ENCODE data around the gene RAD9A. TPM values are rescaled to one million over a fixed set of nuclear protein-coding genes. Genes with fewer than 3 reads are reported as not detected.

RAD9A gene
- total and polyA plus RNA-seq, 9 of the 15 experiments (the other 6 are each of a cell fraction or from before 2014, with no cell fraction given), result 1.4 to 41.2 (median 16.1) TPM

GRCh38 chr11:67428052-67429001 lies 36.5 kb downstream of the RAD9A start, which contains the start of gene RPS6KB2:
RPS6KB2 (plus strand) TSS chr11:67428494; CDS start chr11:67428546, 52 bp downstream.
- BruUV-seq (replicated peaks), result no TSS peak
- peak within 1 kb of the TSS; percentile 91 to 97 for H3K9ac ChIP-seq (ENCODE audit: insufficient read depth in 1 of 2, low read depth in 2 of 2, low read length in 2 of 2)
- no peak for TF ChIP-seq XRCC4 (IDR thresholded peaks at IDR 0.05; ENCODE audit: extremely low read depth, insufficient read depth, insufficient read length)
- no peak for TF ChIP-seq BRD4 (IDR thresholded peaks at IDR 0.05)
- TF ChIP-seq ZNF668 (CRISPR knock-in tag; IDR thresholded peaks at IDR 0.05), result no peak
- TF ChIP-seq COPS2 (conservative IDR thresholded peaks at IDR 0.05), result no peak
- no peak for TF ChIP-seq RBM17 (IDR thresholded peaks at IDR 0.05; ENCODE audit: borderline replicate concordance, low read depth, low read length)
- TF ChIP-seq NCOA6 (IDR thresholded peaks at IDR 0.05), result no peak
- TF ChIP-seq, protein P1, sequence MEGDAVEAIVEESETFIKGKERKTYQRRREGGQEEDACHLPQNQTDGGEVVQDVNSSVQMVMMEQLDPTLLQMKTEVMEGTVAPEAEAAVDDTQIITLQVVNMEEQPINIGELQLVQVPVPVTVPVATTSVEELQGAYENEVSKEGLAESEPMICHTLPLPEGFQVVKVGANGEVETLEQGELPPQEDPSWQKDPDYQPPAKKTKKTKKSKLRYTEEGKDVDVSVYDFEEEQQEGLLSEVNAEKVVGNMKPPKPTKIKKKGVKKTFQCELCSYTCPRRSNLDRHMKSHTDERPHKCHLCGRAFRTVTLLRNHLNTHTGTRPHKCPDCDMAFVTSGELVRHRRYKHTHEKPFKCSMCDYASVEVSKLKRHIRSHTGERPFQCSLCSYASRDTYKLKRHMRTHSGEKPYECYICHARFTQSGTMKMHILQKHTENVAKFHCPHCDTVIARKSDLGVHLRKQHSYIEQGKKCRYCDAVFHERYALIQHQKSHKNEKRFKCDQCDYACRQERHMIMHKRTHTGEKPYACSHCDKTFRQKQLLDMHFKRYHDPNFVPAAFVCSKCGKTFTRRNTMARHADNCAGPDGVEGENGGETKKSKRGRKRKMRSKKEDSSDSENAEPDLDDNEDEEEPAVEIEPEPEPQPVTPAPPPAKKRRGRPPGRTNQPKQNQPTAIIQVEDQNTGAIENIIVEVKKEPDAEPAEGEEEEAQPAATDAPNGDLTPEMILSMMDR (IDR thresholded peaks at IDR 0.05 in 2 of 3, conservative IDR thresholded peaks at IDR 0.05 in 1 of 3; ENCODE audit: insufficient read depth in 2 of 3, low read depth in 1 of 3, low read length in 3 of 3), result no peak
- TF ChIP-seq EGR1 (conservative IDR thresholded peaks at IDR 0.05), result peak; percentile 84
- TF ChIP-seq ZNF197 (CRISPR knock-in tag; IDR thresholded peaks at IDR 0.05; ENCODE audit: low read depth), result peak; percentile 78; the same call in 1 of the 2 replicates
- TF ChIP-seq GTF2B (IDR thresholded peaks at IDR 0.05; ENCODE audit: extremely low read depth, insufficient read length), result no peak
- TF ChIP-seq, protein P2, sequence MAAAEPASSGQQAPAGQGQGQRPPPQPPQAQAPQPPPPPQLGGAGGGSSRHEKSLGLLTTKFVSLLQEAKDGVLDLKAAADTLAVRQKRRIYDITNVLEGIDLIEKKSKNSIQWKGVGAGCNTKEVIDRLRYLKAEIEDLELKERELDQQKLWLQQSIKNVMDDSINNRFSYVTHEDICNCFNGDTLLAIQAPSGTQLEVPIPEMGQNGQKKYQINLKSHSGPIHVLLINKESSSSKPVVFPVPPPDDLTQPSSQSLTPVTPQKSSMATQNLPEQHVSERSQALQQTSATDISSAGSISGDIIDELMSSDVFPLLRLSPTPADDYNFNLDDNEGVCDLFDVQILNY (CRISPR knock-in tag; IDR thresholded peaks at IDR 0.05), result 0 out of 2 replicates have a peak, but pooled peaks have one; percentile 30
- TF ChIP-seq CBFA2T3 (IDR thresholded peaks at IDR 0.05), result no peak
- no peak for TF ChIP-seq TCFL5 (CRISPR knock-in tag; conservative IDR thresholded peaks at IDR 0.05)
- no peak for TF ChIP-seq TFE3 (CRISPR knock-in tag; IDR thresholded peaks at IDR 0.05)
- no peak for TF ChIP-seq ZNF324 (CRISPR knock-in tag; IDR thresholded peaks at IDR 0.05)
- TF ChIP-seq RB1 (IDR thresholded peaks at IDR 0.05; ENCODE audit: low read depth), result peak; percentile 94
- TF ChIP-seq GATAD2B (IDR thresholded peaks at IDR 0.05; ENCODE audit: borderline replicate concordance), result no peak

More at GRCh38 chr11:67428052-67429001, 36.5 kb downstream of the RAD9A start, which contains the start of gene RPS6KB2:
- H3K27ac ChIP-seq (ENCODE audit: extremely low read depth, low read depth, low read length), result peak within 1 kb of the TSS; percentile 78
- in situ Hi-C loops (cut with MboI), result no loop called here
- peaks cover 9 to 43% of the 10 kb centered on the region in 2 experiments; a peak in 4 of 5 replicates for H3K4me1 ChIP-seq (replicated peaks in 1 of 2; ENCODE audit: control insufficient read depth in 2 of 2, insufficient read depth in 2 of 2, low read length in 2 of 2)
- DNase-seq (ENCODE audit: extremely low read depth in 1 of 4, low spot score in 3 of 4) (peak; percentile 96 to 99 (median 98)), FAIRE-seq (peak; percentile 96), ATAC-seq (peak; percentile 92)
- 7% methylated on average over 63 of the region's 68 CpGs for WGBS (ENCODE audit: insufficient coverage, low coverage, missing lambda C conversion rate)
- H3K4me2 ChIP-seq (ENCODE audit: insufficient read depth, low read length), result peak within 1 kb of the TSS; percentile 93
- CTCF ChIA-PET (ENCODE audit: low intra/inter-chr PET ratio), result interaction anchor here (1.6 kb wide), 1 partner anchor 27 kb away, joined by 3 read pairs; no protein-coding TSS in a partner anchor
- peak within 1 kb of the TSS; percentile 93 for H2AFZ ChIP-seq (ENCODE audit: low read depth, low read length)
- peaks cover 25% of the 10 kb centered on the region for H3K79me2 ChIP-seq (ENCODE audit: control insufficient read depth, insufficient read depth, low read length)
- H3K4me3 ChIP-seq, result peak within 1 kb of the TSS; percentile 83
- POLR2A ChIA-PET, result interaction anchor here (0.6 to 3.6 kb wide), 9 partner anchors 8 to 200 kb away, joined by 3 to 21 read pairs (median 3); partner anchors contain the start of gene PTPRCAP
- intact Hi-C loops (cut with micrococcal nuclease), result loop anchor here (5.0 kb wide), 1 partner anchor 79 kb away; the partner anchor contains the start of genes CDK2AP2 and PITPNM1
- no peaks in the 10 kb centered on the region for H4K20me1 ChIP-seq (replicated peaks; ENCODE audit: control insufficient read depth, insufficient read depth, low read length)
- no peaks in the 10 kb centered on the region for H3K9me3 ChIP-seq (replicated peaks; ENCODE audit: control insufficient read depth, insufficient read depth, low read depth, low read length)
- H3K27me3 ChIP-seq (ENCODE audit: control insufficient read depth in 2 of 2, insufficient read depth in 2 of 2, low read length in 2 of 2), result no peaks in the 10 kb centered on the region
- peaks cover 41% of the 10 kb centered on the region; the same call in 2 of the 3 replicates for H3K36me3 ChIP-seq (ENCODE audit: control insufficient read depth, insufficient read depth, low read length)
- peaks cover 4% of the 10 kb centered on the region for H3K9me1 ChIP-seq (ENCODE audit: control insufficient read depth, insufficient read depth, low read length)
